Activated CD8-positive, alpha-beta T cell treated with anti-CD3 and anti-CD28 coated beads, Interleukin-2, amount 10 ng/mL, durations not matched to agents 7 days and 5 days (primary cell): Measurements from ENCODE around the gene SIPA1L2. TPM values are rescaled to one million over a fixed set of nuclear protein-coding genes. Genes with fewer than 3 reads are reported as not detected.

Source experiments
- ATAC-seq: fragments of 150-1000 bp; cut with Tn5 transposase; one replicate; pipeline ENCODE4 v1.10.0; 2021; ENCODE audit warnings: moderate library complexity
- CTCF ChIA-PET: fragments of 350-600 bp; sonication (Branson Sonifier 250); formaldehyde crosslinking; loops from one replicate; lab custom pipeline; 2021; ENCODE audit warnings: antibody characterized with exemption; lab: Charles Lee
- POLR2A ChIA-PET: fragments of 350-600 bp; sonication (Branson Sonifier 250); formaldehyde crosslinking; loops from one replicate; lab custom pipeline; 2021; ENCODE audit warnings: antibody characterized with exemption; lab: Charles Lee
- DNase-seq: peaks from one replicate; pipeline ENCODE4 v3.0.0-alpha.2; 2020
- H3K27ac Mint-ChIP-seq: one replicate; pipeline ENCODE4 v1.8.0; 2021; ENCODE audit warnings: mild to moderate bottlenecking, mixed read lengths
- H3K27me3 Mint-ChIP-seq: one replicate; pipeline ENCODE4 v1.8.0; 2021; ENCODE audit warnings: low read depth, mixed read lengths
- H3K36me3 Mint-ChIP-seq: one replicate; pipeline ENCODE4 v1.8.0; 2021; ENCODE audit warnings: low read depth, mixed read lengths
- H3K4me1 Mint-ChIP-seq: one replicate; pipeline ENCODE4 v1.8.0; 2021; ENCODE audit warnings: low read depth, mixed read lengths
- H3K4me3 Mint-ChIP-seq: one replicate; pipeline ENCODE4 v1.8.0; 2021; ENCODE audit warnings: mild to moderate bottlenecking, mixed read lengths
- H3K9me3 Mint-ChIP-seq: one replicate; pipeline ENCODE4 v1.8.0; 2022; ENCODE audit warnings: mixed read lengths; ENCODE audit not compliant: insufficient read depth
- total RNA-seq, 2 experiments: library from RNA; stranded (reverse); gene quantifications; one replicate each; pipeline ENCODE4 v1.2.3, GENCODE V29; 2021

Gene SIPA1L2
- total RNA-seq, 2 experiments from 2014 or later = 0.23 to 0.66 TPM

DNA sequence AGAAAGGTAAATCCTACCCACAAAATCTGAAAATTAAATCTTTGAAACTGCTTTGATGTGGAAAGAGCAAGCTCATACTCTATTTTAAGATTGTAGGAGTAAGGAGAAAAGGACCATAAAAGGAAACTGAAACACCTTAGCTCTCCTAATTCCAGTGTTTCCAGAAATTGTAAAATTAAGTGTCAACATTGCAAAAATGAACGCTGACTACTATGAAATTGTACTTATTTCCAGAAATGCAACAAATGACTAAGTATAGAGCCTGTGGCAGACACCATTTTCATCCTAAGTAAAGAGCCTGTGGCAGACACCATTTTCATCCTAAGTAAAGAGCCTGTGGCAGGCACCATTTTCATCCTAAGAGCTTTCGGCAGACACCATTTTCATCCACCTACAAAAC lies 6.9 kb upstream of the SIPA1L2 start:
- Mint-ChIP-seq H3K4me3 (no peak overlapping the region), H3K36me3 (no peaks in the 10 kb centered on the region), H3K9me3 (no peaks in the 10 kb centered on the region), H3K4me1 (no peaks in the 10 kb centered on the region), H3K27me3 (peaks cover 17% of the 10 kb centered on the region), H3K27ac (no peak overlapping the region)
- no peak for ATAC-seq
- CTCF ChIA-PET = interaction anchor here (0.8 to 1.0 kb wide), 4 partner anchors 10 to 769 kb away, joined by 3 to 6 read pairs (median 4); no protein-coding TSS in a partner anchor
- POLR2A ChIA-PET = interaction anchor here (0.7 to 1.0 kb wide), 2 partner anchors 13 to 17 kb away, joined by 3 read pairs; no protein-coding TSS in a partner anchor
- no peak for DNase-seq

DNA sequence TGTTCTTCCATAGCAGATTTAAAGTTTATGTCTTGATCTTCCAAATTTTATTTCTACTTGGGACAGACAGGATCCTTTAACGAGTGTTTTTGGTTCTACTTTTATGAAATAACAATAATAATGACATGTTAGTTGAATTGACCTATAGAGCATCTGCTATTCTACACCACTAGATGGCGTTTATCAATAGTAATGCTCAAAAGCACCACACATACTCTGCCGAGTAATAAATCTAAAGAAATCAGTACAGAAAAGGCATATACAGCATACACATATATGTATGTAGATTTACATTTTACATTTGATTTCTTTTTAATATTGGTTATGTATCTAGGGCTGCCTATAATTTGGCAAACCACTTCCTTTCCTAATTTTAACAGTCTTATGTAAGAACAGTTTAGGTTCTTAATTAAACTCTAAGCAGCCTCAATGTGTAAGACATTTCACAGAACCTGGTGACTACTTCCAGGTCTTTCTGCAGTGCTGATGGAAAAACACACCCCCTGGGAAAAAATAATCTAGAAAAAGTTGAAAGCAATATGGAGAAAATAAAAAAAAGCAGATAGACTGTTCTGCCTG lies 5.9 kb upstream of the SIPA1L2 start:
- Mint-ChIP-seq H3K36me3 (no peaks in the 10 kb centered on the region), H3K27ac (no peak overlapping the region), H3K4me1 (peaks cover 4% of the 10 kb centered on the region), H3K27me3 (peaks cover 18% of the 10 kb centered on the region), H3K9me3 (no peaks in the 10 kb centered on the region), H3K4me3 (no peak overlapping the region)
- ATAC-seq = peak; percentile 76
- POLR2A ChIA-PET = no interaction called here
- no peak for DNase-seq
- CTCF ChIA-PET = no interaction called here

GRCh38 chr1:232635279-232635678 lies 5.3 kb upstream of the SIPA1L2 start:
- Mint-ChIP-seq H3K4me1 (peaks cover 8% of the 10 kb centered on the region), H3K27ac (no peak overlapping the region), H3K36me3 (no peaks in the 10 kb centered on the region), H3K4me3 (no peak overlapping the region), H3K9me3 (no peaks in the 10 kb centered on the region), H3K27me3 (peaks cover 22% of the 10 kb centered on the region)
- no peak for DNase-seq
- no peak for ATAC-seq
- POLR2A ChIA-PET = no interaction called here
- CTCF ChIA-PET = interaction anchor here (0.8 to 1.7 kb wide), 4 partner anchors 9 to 32 kb away, joined by 3 to 5 read pairs (median 4); no protein-coding TSS in a partner anchor

DNA sequence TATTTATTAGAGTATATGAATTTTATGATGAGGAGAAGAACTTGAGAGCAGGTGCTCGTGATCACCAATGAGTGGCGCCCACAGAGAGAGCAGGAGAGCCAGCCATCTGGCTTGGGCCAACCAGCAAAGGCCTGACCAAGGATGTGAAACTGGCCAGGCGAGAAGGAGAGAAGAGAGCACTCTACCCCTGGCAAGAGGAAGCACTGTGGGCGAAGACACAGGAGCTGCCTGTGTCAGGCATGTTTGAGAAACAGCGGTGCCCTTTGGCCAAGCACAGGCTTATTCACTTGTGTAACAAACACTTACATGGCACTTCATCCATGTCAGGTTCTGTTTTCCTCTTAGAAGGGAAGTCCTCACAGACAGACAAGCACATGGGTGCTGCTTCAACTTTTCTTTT lies 4.2 kb upstream of the SIPA1L2 start:
- no peak overlapping the region for H3K4me3 Mint-ChIP-seq
- no peak overlapping the region for H3K27ac Mint-ChIP-seq
- CTCF ChIA-PET = interaction anchor here (1.3 to 1.7 kb wide), 2 partner anchors 8 to 33 kb away, joined by 3 to 5 read pairs; no protein-coding TSS in a partner anchor
- peaks cover 25% of the 10 kb centered on the region for H3K27me3 Mint-ChIP-seq
- no peaks in the 10 kb centered on the region for H3K9me3 Mint-ChIP-seq
- POLR2A ChIA-PET = no interaction called here
- ATAC-seq = no peak
- no peaks in the 10 kb centered on the region for H3K36me3 Mint-ChIP-seq
- no peak for DNase-seq
- H3K4me1 Mint-ChIP-seq = peaks cover 11% of the 10 kb centered on the region

DNA sequence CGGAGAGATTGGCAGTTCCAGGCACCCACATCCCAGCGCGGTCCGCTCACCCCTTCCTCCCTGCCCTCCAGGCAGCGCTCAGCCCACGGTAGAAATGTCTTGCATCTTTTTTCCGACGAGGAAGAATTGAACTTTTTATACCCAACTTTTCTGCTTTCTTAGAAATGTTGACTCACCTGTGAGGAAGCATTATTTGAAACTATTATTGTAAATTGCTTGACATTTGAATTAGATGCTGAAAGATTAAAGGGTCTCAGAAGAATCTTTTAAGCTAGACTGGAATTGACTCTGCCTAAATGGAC lies 912 bp upstream of the SIPA1L2 start:
- POLR2A ChIA-PET = no interaction called here
- ATAC-seq = no peak
- H3K27me3 Mint-ChIP-seq = peaks cover 50% of the 10 kb centered on the region

GRCh38 chr1:232629250-232630046 lies 485 bp downstream of the SIPA1L2 start:
- POLR2A ChIA-PET = no interaction called here

More for the DNA sequence above, 912 bp upstream of the SIPA1L2 start:
- Mint-ChIP-seq H3K27ac (no peak overlapping the region), H3K4me1 (peaks cover 14% of the 10 kb centered on the region), H3K4me3 (peak overlapping the region; percentile 78), H3K36me3 (no peaks in the 10 kb centered on the region), H3K9me3 (no peaks in the 10 kb centered on the region)
- DNase-seq = no peak
- CTCF ChIA-PET = no interaction called here

GRCh38 chr1:232628335-232629249 lies 1.3 kb downstream of the SIPA1L2 start:
- Mint-ChIP-seq H3K4me1 (peaks cover 14% of the 10 kb centered on the region), H3K9me3 (no peaks in the 10 kb centered on the region), H3K4me3 (peak overlapping the region; percentile 75), H3K27ac (no peak overlapping the region), H3K27me3 (peaks cover 48% of the 10 kb centered on the region), H3K36me3 (no peaks in the 10 kb centered on the region)
- DNase-seq (no peak), ATAC-seq (no peak)
- ChIA-PET CTCF (interaction anchor here (0.9 to 1.6 kb wide), 8 partner anchors 26 to 766 kb away, joined by 3 to 11 read pairs (median 4); no protein-coding TSS in a partner anchor), POLR2A (no interaction called here)

More at GRCh38 chr1:232629250-232630046, 485 bp downstream of the SIPA1L2 start:
- Mint-ChIP-seq H3K36me3 (no peaks in the 10 kb centered on the region), H3K4me1 (peaks cover 14% of the 10 kb centered on the region), H3K9me3 (no peaks in the 10 kb centered on the region), H3K27me3 (peaks cover 47% of the 10 kb centered on the region), H3K4me3 (peak overlapping the region; percentile 75), H3K27ac (no peak overlapping the region)
- CTCF ChIA-PET = no interaction called here
- DNase-seq (no peak), ATAC-seq (no peak)

DNA sequence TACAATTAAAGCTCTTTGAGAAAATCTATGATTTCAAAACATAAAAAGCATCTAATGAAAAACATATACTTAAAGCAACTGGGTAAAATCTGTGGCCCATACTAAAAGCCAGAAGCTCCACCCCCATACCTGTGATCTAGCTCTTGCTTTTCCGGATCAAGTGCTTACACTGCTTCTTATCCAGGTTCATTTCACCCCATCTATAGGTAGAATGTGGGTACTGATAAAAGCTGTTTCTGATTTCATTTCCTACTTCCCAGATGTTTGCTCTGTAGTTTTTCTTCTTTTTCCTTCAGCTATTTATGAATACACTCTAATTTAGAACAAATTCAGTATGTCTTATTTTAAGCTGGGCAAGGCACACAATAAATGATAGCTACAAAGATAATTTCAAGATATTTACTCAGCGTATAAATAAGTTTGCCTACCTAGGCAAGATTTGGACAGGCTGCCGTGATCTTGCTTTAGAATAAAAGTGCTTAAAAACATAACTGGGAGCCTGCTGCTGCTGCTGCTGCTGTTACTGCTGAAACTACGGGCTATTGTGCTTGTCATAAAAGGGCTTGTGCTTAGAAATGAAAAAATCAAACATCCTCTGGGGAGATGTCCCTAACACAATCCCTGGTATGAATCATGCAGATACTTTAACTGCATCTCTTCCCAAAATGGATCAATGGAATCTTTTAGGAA lies 2.1 kb downstream of the SIPA1L2 start:
- POLR2A ChIA-PET = no interaction called here
- H3K4me1 Mint-ChIP-seq = peaks cover 14% of the 10 kb centered on the region
- no peaks in the 10 kb centered on the region for H3K9me3 Mint-ChIP-seq
- DNase-seq (peak; percentile 30), ATAC-seq (no peak)
- no peak overlapping the region for H3K4me3 Mint-ChIP-seq
- H3K36me3 Mint-ChIP-seq = no peaks in the 10 kb centered on the region
- CTCF ChIA-PET = interaction anchor here (0.6 to 2.1 kb wide), 18 partner anchors 9 to 766 kb away, joined by 3 to 11 read pairs (median 3); no protein-coding TSS in a partner anchor
- no peak overlapping the region for H3K27ac Mint-ChIP-seq
- H3K27me3 Mint-ChIP-seq = peaks cover 45% of the 10 kb centered on the region

GRCh38 chr1:232627171-232627570 lies 2.8 kb downstream of the SIPA1L2 start:
- Mint-ChIP-seq H3K9me3 (no peaks in the 10 kb centered on the region), H3K36me3 (no peaks in the 10 kb centered on the region), H3K4me3 (no peak overlapping the region), H3K27me3 (peaks cover 40% of the 10 kb centered on the region), H3K4me1 (peaks cover 14% of the 10 kb centered on the region), H3K27ac (no peak overlapping the region)
- DNase-seq = no peak
- ATAC-seq = no peak
- ChIA-PET POLR2A (no interaction called here), CTCF (interaction anchor here (0.6 to 2.1 kb wide), 20 partner anchors 8 to 870 kb away, joined by 3 to 11 read pairs (median 3); no protein-coding TSS in a partner anchor)

DNA sequence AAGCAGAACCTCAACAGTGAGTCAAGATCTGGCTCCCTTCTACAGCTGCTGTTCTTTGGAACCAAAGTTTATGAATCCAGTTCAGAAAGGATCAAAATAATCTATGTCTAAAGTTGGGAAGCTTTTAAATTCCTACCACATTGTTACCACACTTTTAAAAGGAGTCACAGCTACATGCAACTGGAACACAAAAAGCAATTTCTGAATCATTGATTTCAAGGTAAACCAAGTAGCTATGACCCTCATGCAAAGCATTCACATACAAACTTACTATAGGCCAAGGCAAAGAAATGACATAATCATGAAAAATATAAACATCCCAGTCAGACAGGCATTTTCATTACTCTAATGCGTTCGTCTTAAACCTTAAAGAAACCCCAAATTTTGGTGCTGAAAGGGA lies 3.5 kb downstream of the SIPA1L2 start:
- POLR2A ChIA-PET = no interaction called here
- CTCF ChIA-PET = interaction anchor here (1.1 to 2.1 kb wide), 5 partner anchors 8 to 869 kb away, joined by 3 to 9 read pairs (median 3); no protein-coding TSS in a partner anchor
- Mint-ChIP-seq H3K27ac (no peak overlapping the region), H3K9me3 (no peaks in the 10 kb centered on the region), H3K36me3 (no peaks in the 10 kb centered on the region), H3K4me1 (peaks cover 14% of the 10 kb centered on the region), H3K27me3 (peaks cover 37% of the 10 kb centered on the region), H3K4me3 (no peak overlapping the region)
- DNase-seq = no peak
- ATAC-seq = no peak
